Measurements from ENCODE around the gene CFAP52.
"Not testable (repeated sequence)": the region's sequence is repeated elsewhere in the genome, so short reads cannot be mapped to it uniquely, and the experiment has no call there.

CFAP52 gene

DNA sequence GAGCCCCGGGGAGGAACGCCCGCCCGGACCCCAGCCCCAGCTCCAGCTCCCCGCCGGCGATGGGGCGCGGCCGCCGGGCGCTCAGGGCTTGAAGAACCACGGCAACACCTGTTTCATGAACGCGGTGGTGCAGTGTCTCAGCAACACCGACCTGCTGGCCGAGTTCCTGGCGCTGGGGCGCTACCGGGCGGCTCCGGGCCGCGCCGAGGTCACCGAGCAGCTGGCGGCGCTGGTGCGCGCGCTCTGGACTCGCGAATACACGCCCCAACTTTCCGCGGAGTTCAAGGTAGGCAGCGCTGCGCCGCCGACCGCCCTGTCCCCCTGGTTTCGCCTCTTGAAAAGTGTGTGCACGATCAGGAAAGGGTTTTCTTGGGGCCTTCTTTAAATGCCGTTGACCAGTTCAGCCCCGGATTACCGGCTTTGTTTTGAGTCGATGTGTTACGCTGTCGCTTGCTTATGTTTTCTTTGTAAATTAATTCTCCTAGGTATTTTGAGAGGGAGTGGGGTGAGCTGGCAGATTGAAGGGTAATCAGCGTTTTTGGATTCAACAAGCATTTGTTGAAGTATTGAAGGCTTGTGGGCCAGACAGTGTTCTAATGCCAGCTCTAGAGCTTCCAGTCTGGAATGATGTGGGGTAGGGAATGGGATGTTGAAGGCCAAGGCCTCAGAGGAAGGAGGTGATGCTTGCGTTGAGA, 69.6 kb downstream of the CFAP52 start:
- DNase-seq (ENCODE audit: low read depth) = no peak

DNA sequence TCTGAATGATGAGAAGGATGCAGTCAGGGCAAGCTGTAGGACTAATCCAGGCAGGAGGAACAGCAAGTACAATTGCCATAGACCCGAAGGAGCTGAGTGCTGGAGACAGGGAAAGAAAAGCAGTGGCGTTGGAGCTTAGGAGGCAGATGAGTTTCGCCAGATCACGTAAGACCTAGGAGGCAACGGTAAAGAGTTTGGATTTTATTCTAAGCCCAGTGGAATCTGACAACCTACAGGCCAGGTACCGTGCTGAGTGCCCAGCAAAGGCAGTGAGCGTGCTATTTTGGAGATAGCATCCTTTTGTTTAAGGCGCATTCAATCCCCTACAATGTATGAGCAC, 70.1 kb downstream of the CFAP52 start:
- DNase-seq (ENCODE audit: low read depth) = no peak

DNA sequence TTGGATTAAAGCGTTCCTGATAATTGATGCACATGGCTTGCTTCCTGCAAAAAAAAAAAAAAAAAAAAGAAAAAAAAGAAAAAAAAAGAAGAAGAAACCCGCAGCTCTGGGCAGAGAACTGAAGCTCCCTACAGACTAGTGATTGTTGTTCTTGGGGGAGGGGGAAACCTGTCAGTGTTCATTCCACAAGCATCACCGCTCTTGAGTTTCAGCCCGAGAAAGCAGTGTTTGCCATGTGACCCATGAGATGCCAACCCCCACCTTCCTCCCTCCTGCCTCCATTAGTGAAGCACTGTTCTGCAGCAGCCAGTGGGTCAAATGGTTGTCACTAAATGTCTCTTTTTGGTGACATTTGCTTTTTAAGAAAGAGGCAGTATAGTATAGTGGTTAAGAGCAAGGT, 70.6 kb downstream of the CFAP52 start:
- no peak for DNase-seq (ENCODE audit: low read depth)

DNA sequence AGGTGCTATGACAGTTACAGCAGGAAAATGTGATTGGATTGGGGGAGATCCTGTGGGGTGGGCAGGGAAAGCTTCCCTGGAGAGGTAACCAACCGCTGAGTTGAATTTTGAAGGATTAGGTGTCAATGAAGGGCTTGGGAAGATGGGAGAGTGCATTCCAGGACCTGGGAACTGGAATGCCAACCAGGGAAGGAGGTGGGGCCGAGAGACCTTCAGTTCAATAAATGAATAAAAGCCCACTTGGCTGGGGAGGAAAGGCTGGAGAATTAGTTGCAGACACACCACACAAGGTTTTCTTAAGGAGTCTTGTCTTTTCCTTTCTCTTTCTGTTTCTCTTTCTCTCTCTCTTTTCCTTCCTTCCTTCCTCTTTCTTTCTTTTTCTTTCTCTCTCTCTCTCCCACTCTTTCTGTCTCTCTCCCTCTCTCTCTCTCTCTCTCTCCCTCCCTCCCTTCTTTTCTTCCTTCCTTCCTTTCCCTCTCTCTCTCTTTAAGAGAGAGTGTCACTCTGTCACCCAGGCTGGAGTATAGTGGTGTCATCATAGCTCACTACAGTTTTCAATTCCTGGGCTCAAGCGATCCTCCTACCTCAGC, 72.2 kb downstream of the CFAP52 start:
- no peak for DNase-seq (ENCODE audit: low read depth)

DNA sequence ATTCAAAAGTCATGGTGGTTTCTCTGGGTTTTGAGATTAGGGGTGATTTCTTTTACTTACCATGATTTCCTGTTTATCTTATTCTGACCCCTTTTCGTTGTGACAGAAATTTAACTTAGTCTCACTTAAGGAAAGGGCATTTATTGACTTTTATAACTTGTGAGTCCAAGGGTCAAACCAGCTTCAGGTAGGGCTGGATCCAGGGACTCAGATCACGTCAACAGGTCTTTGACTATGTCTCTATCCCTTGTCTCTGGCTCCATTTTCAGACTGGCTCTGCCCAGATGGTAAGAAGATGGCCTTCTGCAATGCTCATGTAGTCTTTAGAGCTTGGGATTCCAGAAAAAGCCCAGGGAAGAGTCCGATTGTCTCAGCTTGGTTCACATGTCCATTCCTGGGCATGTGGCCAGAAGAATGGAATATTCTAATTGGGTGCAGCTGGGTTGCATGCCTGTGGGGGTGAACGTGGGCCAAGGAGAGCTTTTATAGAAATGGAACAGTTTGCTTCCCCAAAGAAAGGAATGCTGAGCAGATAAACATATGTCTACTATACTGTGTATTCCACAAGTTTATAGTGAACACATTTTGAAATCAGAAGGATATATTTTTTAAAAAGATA, 82.3 kb downstream of the CFAP52 start:
- no peak for DNase-seq (ENCODE audit: low read depth)

DNA sequence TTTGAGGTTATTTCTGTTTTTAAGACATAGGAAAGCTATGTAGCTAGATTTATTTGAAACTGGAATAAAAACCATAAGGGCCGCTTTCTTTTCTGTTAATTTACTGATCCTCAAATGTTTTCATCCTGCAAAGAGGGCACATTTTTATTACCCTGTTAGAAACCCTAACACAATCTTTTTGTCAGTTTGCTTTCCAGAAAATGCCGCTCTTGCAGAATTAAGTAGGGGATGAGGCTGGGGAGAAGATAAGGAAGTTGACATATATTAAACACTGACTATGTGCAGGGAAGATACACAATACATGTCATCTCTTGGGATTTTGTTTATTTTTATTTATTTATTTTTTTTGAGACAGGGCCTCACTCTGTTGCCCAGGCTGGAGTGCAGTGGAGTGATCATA, 84.6 kb downstream of the CFAP52 start:
- DNase-seq (ENCODE audit: low read depth) = no peak

DNA sequence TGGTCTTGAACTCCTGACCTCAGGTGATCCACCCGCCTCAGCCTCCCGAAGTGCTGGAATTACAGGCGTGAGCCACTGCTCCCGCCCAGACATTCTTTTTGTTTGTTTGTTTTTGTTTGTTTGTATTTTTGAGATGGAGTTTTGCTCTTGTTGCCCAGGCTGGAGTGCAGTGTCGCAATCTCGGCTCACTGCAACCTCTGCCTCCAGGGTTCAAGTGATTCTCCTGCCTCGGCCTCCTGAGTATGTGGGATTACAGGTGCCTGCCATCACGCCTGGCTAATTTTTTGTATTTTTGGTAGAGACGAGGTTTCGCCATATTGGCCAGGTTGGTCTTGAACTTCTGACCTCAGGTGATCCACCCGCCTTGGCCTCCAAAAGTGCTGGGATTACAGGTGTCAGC, 87.1 kb downstream of the CFAP52 start:
- not testable (repeated sequence) for DNase-seq (ENCODE audit: low read depth)

DNA sequence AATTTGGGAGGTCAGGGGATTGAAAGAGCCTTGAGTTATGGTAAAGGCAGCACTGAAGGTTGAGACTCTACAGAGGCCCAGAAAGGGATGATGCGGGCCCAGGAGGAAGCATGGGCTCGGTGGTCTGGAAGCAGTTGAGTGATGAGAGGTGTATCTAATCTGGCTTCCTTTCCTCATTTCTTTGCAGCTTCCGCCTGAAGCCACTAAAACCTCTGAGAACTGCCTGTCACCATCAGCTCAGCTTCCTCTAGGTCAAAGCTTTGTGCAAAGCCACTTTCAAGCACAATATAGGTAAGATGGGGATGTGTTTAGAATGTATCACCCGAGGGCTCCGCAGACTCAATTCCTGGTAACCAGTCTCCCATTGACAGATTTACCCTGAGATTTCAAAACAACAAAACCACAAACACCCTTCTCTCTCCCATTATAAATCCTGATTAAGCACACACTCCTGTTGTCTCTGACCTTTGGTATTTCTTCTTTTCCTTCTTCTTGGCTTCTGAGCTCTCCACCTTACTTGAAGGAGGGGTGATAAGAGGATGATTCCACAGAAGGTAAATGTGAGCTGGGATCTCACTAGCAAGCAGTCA, 90.1 kb downstream of the CFAP52 start:
- no peak for DNase-seq (ENCODE audit: low read depth)

DNA sequence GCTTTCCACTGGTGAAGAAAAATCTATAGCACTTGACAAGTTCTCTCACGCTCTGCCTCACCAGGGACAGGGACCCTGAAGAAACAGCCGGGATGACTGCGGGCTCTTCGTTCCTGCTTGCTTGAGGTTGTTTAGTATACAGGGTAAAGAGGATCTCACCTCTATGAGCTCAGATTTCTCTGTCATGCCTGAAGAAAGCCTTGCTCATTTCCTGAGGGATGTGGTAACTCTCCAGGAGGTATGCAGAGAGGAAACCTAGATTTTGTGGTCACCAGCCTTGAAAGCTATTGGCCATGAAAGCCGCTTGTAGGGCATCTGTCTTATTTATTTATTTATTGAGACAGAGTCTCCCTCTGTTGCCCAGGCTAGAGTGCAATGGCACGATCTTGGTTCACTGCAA, 92.1 kb downstream of the CFAP52 start:
- no peak for DNase-seq (ENCODE audit: low read depth)

DNA sequence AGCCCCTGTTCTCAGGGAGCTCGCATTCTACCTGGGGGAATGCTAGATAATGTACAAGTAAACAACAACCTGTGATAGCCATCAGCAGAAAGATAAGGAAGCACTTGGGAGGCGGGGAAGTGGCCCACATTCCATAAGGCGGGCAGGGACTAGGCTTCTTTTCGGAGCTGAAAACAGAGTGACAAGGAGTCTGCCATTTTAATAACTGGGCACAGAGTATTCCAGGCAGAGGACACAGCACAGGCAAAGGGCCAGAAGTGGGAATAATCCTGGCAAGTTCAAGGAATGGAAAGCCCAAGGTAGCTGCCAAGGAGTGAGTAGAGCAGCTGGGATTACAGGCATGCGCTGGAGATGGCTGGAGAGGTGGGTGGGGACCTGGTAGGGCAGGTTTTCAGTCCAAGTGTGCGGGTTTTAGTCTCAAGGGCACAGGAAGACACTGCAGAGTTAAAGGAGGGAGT, 93.1 kb downstream of the CFAP52 start:
- no peak for DNase-seq (ENCODE audit: low read depth)

DNA sequence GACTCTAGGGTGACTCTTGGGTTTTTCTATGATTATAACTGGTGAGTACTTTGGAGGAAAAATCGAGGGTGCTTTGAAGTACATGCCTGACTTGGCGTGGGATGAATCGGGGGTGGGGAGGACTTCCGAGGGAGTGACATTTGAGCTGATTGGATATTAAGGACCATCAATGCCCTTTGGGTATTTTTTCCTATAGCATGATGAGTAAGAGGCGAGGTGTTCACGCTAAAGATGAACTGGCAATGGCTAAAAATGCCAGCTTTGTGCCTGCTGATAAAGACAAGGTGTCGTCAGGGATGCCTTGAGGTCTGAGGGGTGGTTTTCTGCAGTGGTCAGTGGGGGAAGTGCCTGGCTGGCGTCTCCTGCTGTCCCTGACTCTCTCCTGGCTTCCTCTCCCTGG, 94.2 kb downstream of the CFAP52 start:
- no peak for DNase-seq (ENCODE audit: low read depth)

DNA sequence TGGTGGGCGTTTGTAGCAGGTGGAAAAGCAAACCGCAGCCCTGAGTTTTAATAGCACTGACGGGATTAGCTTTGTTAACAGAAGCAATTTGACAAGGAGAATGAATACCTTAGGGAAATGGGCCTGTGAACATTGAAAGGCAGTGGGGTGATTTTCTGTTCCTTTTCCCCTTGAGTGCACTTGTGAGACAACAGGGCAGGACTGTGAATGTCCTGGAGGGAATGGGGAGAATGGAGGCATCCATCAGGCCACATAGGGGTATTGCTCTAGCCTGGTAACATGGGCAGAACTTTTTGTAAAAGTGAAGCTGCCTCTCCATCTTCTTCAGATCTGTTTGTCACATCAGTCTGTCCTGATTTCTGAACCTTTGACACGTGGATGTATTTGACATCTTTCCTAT, 95.1 kb downstream of the CFAP52 start:
- DNase-seq (ENCODE audit: low read depth) = no peak

DNA sequence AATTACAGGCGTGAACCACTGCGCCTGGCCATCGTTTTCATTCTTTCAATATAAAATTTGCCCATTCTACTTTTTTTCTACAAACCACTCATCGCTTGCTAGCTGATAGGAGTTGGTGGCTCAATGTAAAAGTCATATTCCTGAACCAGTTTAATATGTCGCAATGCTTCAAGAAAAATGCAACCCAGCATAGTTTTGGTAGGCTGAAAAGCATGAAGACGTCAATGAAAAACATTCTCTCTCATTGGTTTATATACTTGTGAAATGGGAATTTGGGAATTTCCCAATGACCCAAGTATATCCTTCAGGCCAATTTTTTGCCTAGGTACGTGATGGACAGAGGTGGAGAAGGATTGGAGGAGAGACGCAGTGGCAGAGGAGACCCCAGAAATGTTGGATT, 95.8 kb downstream of the CFAP52 start:
- no peak for DNase-seq (ENCODE audit: low read depth)

DNA sequence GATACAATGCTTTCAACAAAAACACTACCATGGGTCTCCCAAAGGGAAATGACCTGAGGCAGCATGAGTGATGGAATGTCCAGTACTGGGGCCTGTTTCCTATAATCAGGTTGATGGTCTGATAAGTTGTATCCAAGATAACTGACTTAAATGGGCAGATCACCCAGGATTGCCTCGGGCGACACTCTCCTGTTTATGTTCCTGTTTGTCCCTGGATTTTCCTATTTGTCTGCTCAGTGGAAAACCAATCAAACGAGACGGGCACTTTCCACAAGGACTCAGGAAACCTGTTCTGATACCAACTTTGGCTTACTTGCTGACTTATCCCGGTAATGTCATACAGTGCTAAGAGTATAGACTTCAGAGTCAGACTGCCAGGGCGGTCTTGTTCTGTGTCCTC, 96.2 kb downstream of the CFAP52 start:
- no peak for DNase-seq (ENCODE audit: low read depth)

DNA sequence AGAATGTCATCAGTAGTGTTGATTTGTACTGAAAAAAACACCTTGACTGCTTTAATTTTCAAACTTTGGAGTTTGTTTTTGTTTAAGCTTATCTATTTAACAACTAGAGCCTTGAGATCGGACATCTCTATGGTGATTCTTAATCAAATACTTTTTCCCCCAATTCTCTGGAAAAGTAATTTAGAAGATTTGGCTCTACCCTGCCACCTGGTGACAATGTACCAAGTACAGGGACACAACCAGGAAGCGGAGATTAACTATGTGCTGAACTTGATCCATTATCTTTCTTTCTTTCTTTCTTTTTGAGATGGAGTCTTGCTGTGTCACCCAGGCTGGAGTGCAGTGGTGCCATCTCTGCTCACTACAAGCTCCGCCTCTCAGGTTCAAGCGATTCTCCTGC, 99.6 kb downstream of the CFAP52 start:
- DNase-seq (ENCODE audit: low read depth) = no peak

DNA sequence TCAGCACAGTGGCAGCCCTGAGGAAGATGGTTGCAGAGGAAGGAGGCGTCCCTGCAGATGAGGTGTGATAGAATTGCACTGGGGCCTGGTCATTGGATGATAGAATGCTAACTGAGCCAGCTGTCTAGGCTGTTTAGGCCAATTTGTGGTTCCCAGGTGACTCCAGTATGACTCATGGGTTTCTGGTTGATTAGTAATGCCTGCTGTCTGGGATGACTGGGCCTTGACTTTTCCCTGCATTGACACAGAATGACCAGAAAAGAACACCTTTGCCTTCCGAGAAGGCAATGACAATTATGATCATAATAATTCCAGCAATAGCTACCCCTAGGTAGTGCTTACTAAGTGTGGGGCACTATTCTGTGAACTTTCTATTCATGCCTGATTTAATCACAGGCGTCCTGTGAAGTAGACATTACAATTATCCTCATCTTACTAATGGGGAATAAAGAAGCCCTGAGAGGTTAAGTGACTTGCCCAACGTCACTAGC, 100.4 kb downstream of the CFAP52 start:
- DNase-seq (ENCODE audit: low read depth) = no peak

DNA sequence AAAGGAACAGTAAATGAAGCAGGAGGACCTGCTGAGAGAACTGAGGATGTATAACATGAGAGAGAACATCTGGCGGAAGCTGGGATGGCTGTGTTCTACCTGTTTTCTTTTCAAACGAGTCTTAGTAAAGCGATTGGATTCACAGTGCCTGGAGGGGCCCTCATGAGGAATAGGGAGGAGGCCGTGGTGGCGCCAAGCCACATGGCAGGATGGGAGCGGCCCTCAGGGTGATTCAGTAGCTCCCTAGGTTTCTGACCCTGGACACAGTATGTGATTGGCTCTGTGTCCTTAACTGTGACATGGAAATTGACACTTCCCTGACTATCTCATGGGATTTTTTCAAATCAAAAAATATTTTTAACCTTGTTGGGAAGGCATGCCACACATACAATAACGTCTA, 101.0 kb downstream of the CFAP52 start:
- no peak for DNase-seq (ENCODE audit: low read depth)

DNA sequence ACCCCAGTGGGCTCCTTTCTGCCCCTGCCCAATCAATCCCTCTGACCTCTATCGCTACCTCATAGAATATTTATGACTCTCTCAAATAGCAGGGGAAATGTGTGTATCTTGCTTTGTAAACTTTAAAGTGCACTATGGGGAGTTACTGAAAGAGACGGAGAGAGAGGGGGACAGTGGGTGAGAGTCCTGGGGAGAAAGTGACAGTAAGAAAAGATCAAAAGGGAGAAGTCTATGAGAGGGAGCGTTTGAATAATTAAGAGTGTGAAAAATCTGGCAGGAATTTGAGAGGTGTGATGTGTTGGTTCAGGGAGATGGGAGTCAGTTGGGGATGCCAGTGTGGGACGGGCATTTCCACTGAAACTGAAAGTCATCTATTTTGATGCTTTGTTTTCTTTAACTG, 101.5 kb downstream of the CFAP52 start:
- no peak for DNase-seq (ENCODE audit: low read depth)

DNA sequence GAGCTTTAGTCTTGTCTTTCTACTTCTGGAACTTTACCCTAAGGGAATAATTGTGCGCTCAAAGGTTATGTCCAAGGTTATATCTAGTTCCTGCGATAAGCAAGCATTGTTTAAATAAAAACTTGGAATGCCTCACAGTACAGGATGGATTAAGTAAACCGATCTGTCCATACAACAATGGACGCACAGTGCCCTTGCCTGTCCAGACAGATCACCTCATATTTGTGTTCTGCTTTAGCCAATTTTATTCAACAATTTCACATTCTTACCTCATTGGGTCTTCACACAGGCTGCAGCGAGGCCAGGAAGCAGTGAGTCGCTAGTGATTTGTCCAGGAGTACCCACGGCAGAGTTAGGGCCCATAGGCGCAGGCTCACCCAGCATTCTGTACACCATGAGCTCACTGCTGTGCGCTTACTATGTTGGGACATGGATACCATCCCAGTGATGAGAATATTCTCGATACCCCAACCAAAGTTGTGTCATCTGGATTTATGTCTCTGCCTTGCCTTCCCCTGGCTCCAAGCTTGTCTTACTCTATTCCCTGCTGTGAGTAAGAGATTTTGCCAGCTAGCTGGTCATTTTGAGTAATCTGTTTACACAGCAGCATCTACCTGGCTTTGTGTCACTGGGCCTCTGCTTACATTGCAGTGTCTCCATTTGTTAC, 108.6 kb downstream of the CFAP52 start:
- DNase-seq (ENCODE audit: low read depth) = no peak

Data from activated gamma-delta T cell treated with anti-CD3 and anti-CD28 coated beads, Interleukin-2, amount 50 U/mL, for 16 hours (primary cell).